ENCODE data around the gene PANX2. TPM values are rescaled to one million over a fixed set of nuclear protein-coding genes. Genes with fewer than 3 reads are reported as not detected.

Gene PANX2
- total RNA-seq, 1 experiment from 2014 or later = 0.77 TPM

DNA sequence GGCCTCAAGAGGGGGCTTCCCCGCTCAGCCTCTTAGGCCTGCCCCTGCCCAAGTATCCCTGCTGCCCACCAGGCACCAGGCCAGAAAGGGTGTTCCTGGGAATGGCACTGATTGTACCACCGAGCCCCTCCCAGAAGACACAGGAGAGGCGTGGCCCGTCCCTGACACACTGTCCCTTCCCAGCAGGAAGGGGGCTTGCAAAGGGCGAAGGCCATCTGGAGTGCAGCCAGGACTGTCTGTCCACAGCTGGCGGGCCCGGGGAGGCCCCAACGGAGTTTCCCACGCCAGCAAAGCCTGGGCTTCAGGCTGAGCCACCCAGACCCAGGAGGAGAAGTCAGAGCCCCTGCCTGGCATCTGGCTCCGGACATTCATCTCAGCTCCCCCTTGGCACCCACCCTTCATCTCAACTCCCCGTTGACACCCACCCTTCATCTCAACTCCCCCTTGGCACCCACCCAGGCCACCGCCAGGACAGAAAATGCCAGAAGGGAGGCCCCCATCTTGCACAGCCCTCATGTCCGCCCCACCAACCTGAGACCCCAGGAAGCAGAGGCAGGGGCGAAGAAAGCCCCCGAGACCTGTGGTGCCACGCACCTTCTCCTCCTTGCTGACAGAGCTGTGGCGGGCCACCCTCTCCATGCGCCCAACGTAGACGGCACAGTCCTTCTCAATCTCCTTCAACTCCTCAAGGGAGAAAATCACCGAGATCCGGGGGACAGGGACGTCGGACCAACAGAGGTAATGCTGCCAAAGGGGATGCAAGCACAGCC lies 54.9 kb downstream of the PANX2 start:
- Mint-ChIP-seq H3K27me3 (ENCODE audit: insufficient read depth, unreplicated experiment) (no peaks in the 10 kb centered on the region), H3K9me3 (ENCODE audit: unreplicated experiment) (no peaks in the 10 kb centered on the region), H3K4me3 (ENCODE audit: unreplicated experiment) (no peak overlapping the region), H3K4me1 (ENCODE audit: insufficient read depth, unreplicated experiment) (no peaks in the 10 kb centered on the region), H3K27ac (ENCODE audit: low read depth, unreplicated experiment) (no peak overlapping the region), H3K36me3 (ENCODE audit: insufficient read depth, unreplicated experiment) (peaks cover 52% of the 10 kb centered on the region)
- ChIA-PET CTCF (no interaction called here), POLR2A (no interaction called here)
- no TSS peak for BruUV-seq (replicated peaks)
- TF ChIP-seq, protein P1, sequence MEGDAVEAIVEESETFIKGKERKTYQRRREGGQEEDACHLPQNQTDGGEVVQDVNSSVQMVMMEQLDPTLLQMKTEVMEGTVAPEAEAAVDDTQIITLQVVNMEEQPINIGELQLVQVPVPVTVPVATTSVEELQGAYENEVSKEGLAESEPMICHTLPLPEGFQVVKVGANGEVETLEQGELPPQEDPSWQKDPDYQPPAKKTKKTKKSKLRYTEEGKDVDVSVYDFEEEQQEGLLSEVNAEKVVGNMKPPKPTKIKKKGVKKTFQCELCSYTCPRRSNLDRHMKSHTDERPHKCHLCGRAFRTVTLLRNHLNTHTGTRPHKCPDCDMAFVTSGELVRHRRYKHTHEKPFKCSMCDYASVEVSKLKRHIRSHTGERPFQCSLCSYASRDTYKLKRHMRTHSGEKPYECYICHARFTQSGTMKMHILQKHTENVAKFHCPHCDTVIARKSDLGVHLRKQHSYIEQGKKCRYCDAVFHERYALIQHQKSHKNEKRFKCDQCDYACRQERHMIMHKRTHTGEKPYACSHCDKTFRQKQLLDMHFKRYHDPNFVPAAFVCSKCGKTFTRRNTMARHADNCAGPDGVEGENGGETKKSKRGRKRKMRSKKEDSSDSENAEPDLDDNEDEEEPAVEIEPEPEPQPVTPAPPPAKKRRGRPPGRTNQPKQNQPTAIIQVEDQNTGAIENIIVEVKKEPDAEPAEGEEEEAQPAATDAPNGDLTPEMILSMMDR (IDR thresholded peaks at IDR 0.05; ENCODE audit: unreplicated experiment) = no peak
- intact Hi-C loops (cut with micrococcal nuclease) = no loop called here
- DNase-seq (ENCODE audit: unreplicated experiment) = no peak

DNA sequence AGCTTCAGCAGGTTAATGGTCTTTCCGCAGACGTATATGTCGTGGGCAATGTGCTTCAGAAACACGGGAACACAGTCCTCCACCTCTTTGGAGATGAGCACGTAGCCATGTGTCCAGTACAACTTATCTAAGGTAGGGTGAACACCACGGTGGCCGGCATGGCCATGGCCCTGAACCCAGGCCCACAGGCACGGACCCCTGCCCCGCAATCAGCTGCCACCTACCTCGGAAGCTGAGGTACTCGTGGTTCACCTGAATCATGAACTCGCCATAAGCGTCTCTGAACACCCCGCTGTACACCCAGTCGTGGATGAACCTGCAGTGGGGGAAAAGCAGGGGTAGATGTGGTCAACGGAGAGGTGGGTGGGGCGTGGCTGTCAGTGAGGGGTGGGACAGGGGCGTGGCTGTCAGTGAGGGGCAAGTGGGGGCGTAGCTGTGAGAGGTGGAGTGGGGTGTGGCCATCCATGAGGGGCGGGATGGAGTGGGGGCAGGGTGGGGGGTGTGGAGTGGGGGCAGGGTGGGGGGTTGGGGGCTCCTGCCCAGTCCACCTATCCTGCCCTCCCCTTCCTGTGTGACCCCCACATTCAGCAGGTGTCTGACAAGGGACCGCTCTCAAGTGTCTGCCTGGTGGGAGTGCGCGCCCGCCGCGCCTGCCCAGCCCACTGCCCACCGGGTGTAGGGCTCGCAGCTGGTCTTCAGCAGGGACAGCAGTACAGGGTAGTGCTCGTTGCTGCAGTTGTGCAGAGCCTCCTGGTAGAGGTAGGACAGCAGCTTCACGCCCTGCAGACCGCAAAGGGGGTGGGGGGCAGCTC lies 55.7 kb downstream of the PANX2 start:
- POLR2A ChIA-PET = no interaction called here
- Mint-ChIP-seq H3K4me3 (ENCODE audit: unreplicated experiment) (no peak overlapping the region), H3K36me3 (ENCODE audit: insufficient read depth, unreplicated experiment) (peaks cover 50% of the 10 kb centered on the region), H3K27ac (ENCODE audit: low read depth, unreplicated experiment) (no peak overlapping the region), H3K27me3 (ENCODE audit: insufficient read depth, unreplicated experiment) (no peaks in the 10 kb centered on the region), H3K9me3 (ENCODE audit: unreplicated experiment) (no peaks in the 10 kb centered on the region), H3K4me1 (ENCODE audit: insufficient read depth, unreplicated experiment) (no peaks in the 10 kb centered on the region)
- CTCF ChIA-PET = interaction anchor here (1.1 kb wide), 1 partner anchor 20 kb away, joined by 3 read pairs; no protein-coding TSS in a partner anchor
- intact Hi-C loops (cut with micrococcal nuclease) = no loop called here
- DNase-seq (ENCODE audit: unreplicated experiment) = no peak
- BruUV-seq (replicated peaks) = no TSS peak
- TF ChIP-seq, protein P1 (IDR thresholded peaks at IDR 0.05; ENCODE audit: unreplicated experiment) = no peak

DNA sequence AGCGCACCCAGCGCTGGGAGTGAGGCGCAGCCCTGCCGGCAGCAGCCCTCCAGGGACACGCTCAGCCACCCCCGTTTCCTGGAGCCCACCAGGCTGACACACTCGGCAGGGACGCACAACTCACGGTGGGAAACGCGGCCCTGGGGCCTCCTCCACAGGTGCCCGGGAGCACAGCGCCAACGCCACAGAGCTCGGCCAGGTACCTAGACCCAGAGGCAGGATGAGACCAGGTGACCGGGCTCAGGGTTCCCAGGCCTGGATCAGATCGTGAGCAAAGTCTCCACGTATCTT lies 56.3 kb downstream of the PANX2 start:
- Mint-ChIP-seq H3K4me1 (ENCODE audit: insufficient read depth, unreplicated experiment) (no peaks in the 10 kb centered on the region), H3K9me3 (ENCODE audit: unreplicated experiment) (no peaks in the 10 kb centered on the region), H3K4me3 (ENCODE audit: unreplicated experiment) (no peak overlapping the region), H3K27me3 (ENCODE audit: insufficient read depth, unreplicated experiment) (no peaks in the 10 kb centered on the region), H3K27ac (ENCODE audit: low read depth, unreplicated experiment) (no peak overlapping the region), H3K36me3 (ENCODE audit: insufficient read depth, unreplicated experiment) (peaks cover 49% of the 10 kb centered on the region)
- intact Hi-C loops (cut with micrococcal nuclease) = no loop called here
- CTCF ChIA-PET = interaction anchor here (1.1 kb wide), 1 partner anchor 20 kb away, joined by 3 read pairs; no protein-coding TSS in a partner anchor
- DNase-seq (ENCODE audit: unreplicated experiment) = no peak
- TF ChIP-seq, protein P1 (IDR thresholded peaks at IDR 0.05; ENCODE audit: unreplicated experiment) = no peak
- POLR2A ChIA-PET = interaction anchor here (0.6 kb wide), 1 partner anchor 96 kb away, joined by 3 read pairs; no protein-coding TSS in a partner anchor
- BruUV-seq (replicated peaks) = no TSS peak

DNA sequence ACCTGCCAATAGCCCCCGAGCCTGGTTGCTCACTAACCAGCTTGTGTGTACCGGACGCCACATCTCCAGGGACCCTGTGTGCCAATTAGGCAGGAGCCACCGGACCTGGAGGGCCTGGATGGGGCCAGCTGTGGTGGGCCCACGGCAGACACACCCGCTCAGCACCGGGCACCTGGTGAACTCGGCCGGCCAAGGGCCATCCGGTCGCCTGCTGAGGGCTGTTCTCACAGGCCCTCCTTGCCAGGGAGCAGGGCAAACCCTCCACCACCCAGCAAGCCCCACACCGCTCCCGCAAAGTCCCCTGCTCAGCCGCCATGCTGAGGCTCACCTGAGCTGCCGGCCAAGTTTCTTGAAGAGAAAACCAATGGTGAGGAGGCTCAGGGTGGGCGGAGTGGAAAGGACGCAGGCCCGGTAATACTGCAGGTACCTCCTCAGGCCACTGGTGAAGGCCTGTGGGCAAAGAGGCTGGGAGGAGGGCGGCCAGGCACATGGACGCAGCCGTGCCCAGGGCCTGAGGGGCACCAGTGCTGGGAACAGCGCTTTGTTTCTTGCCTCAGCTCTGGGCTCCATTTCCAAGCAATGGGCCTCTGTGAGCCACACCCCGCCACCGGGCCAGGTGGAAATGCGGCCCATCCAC lies 57.2 kb downstream of the PANX2 start:
- H3K9me3 Mint-ChIP-seq (ENCODE audit: unreplicated experiment) = no peaks in the 10 kb centered on the region
- CTCF ChIA-PET = interaction anchor here (0.6 to 1.1 kb wide), 4 partner anchors 21 to 114 kb away, joined by 3 read pairs; no protein-coding TSS in a partner anchor
- no peaks in the 10 kb centered on the region for H3K4me1 Mint-ChIP-seq (ENCODE audit: insufficient read depth, unreplicated experiment)
- no peaks in the 10 kb centered on the region for H3K27me3 Mint-ChIP-seq (ENCODE audit: insufficient read depth, unreplicated experiment)
- TF ChIP-seq, protein P1 (IDR thresholded peaks at IDR 0.05; ENCODE audit: unreplicated experiment) = no peak
- no peak overlapping the region for H3K27ac Mint-ChIP-seq (ENCODE audit: low read depth, unreplicated experiment)
- no peak for DNase-seq (ENCODE audit: unreplicated experiment)
- peaks cover 55% of the 10 kb centered on the region for H3K36me3 Mint-ChIP-seq (ENCODE audit: insufficient read depth, unreplicated experiment)
- no TSS peak for BruUV-seq (replicated peaks)
- POLR2A ChIA-PET = no interaction called here
- H3K4me3 Mint-ChIP-seq (ENCODE audit: unreplicated experiment) = no peak overlapping the region
- intact Hi-C loops (cut with micrococcal nuclease) = no loop called here

All from MCF 10A (cell line).